ENCODE results near the gene ALG12.

GRCh38 chr22:49892226-49892899, 25.9 kb downstream of the ALG12 start:
- TF ChIP-seq CTCF (IDR thresholded peaks at IDR 0.05; ENCODE audit: insufficient read depth, low read depth, low read length) (no peak), EZH2 (IDR thresholded peaks at IDR 0.05; ENCODE audit: insufficient read depth, low read length) (no peak)
